A549 treated with dexamethasone at 1 μM for 4 hours (cell line): ENCODE results near the gene CST4. TPM values are rescaled to one million over a fixed set of nuclear protein-coding genes. Genes with fewer than 3 reads are reported as not detected.

Experiments
- total RNA-seq: library from RNA; stranded (reverse); fragments of 200-300 nt; extraction: Qiagen RNA extraction; gene quantifications from 5 replicates; pipeline ENCODE4 v1.2.3, GENCODE V29; 2022

The CST4 gene
- not detected in 5 replicates for total RNA-seq

DNA sequence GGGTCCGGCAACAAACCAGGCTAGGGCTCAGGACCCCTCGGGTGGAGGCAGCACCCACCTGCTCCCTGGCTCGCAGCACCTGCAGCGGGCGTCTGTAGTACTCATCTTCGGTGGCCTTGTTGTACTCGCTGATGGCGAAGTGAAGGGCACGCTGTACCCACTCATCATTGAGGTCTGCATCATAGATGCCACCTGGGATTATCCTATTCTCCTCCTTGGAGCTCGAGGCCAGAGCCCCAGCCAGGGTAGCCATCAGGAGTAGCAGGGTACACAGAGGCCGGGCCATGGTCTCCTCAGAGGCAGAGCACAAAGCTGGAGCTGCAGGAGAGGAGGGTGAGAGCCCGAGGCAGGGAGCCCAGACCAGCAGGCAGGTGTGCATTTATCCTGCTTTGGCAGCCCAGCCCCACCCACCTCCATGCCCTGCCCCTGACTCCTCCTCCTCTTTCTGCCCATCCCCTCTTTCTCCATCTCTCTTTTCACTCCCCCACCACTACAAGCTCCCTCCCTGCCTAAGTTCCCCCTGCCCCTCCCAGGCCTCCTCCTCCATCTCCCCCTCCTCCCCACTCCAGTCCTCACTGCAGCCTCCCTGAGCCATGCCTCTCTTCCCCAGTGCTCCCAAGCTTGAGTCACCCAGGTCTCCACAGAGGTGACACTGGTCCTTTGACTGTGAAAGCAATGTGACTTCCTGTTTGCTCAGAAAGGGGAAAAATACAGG is at the start of gene CST4:
TSS of gene CST4 (minus strand) at position 355 of the 715 bp plus-strand sequence. CDS start at position 286, 69 bp downstream.

DNA sequence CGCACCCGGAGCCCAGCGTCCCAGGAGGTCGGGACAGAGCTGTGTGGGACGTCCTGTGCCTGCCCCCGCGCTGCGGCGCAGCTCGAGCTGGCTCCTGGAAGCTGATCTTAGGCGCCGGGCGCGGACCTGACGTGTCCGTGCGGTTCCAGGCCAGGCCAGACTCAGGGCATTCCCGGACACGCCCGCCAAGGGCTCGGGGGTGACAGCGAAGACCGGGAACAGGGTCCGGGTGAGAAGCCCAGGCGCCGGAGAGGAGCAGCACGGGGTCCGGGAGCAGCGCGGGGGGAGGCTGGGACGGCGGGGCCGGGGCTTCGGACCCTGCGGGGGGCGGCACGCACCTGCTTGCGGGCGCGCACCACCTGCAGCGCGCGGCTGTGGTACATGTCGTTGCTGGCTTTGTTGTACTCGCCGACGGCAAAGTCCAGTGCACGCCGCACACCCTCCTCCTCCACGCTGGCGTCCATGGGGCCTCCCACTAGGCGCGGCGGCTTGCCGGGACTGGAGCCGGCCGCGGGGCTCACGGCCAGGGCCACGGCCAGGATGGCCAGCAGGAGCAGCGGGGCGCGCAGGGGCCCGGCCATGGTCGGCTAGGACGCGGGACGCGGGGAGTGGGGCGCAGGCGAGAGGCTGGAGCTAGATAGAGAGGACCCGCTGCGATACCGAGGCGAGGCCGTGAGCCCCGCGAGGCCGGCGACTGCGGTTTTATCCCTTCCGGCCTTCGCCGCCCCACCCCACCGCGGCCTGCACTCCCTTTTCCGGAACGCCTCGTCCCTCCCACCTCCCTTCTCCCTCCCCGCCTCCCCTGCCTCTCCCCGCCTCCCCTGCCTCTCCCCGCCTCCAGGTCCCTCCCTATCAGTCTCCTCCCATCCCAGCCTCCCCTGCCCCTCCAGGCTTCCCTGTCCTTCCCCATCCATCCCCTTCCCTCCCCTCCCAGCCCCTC is 51.3 kb downstream of the CST4 start, which contains the start of gene CST3:
TSS of gene CST3 (minus strand) at position 674 of the 940 bp plus-strand sequence. CDS start at position 581, 93 bp downstream.

Other genes with a start within 250 kb of the CST4 start
- not detected in 5 replicates for gene CSTL1, start 249.4 kb downstream of the CST4 start, total RNA-seq
- not detected in 5 replicates for gene CST11, start 236.2 kb downstream of the CST4 start, total RNA-seq
- gene CST8, start 197.9 kb downstream of the CST4 start, total RNA-seq = not detected in 5 replicates
- not detected in 5 replicates for gene CST9L, start 120.6 kb downstream of the CST4 start, total RNA-seq
- not detected in 5 replicates for gene CST9, start 83.1 kb downstream of the CST4 start, total RNA-seq
- gene CST3, start 51.1 kb downstream of the CST4 start, total RNA-seq = 254 to 378 TPM (median 361 TPM) in 5 replicates
- 1.1 to 2.5 TPM (median 1.4 TPM) in 5 replicates for gene CST1, start 61.9 kb upstream of the CST4 start, total RNA-seq
- gene CST2, start 137.7 kb upstream of the CST4 start, total RNA-seq = 0.76 to 1.8 TPM (median 1.4 TPM) in 5 replicates
- not detected in 5 replicates for gene CST5, start 190.7 kb upstream of the CST4 start, total RNA-seq